SK-N-SH (cell line): ENCODE results near the gene ZNF569. TPM values are rescaled to one million over a fixed set of nuclear protein-coding genes. Genes with fewer than 3 reads are reported as not detected.

Experiments
- CTCF ChIA-PET: fragments of 300-600, 350-600 bp; formaldehyde crosslinking; extraction: SDS; loops from one replicate; lab custom pipeline; 2021; lab: Yijun Ruan, JAX
- POLR2A ChIA-PET: fragments of 350-600 bp; sonication (Branson Sonifier 250); formaldehyde crosslinking; extraction: SDS; loops from one replicate; lab custom pipeline; 2020; ENCODE audit warnings: antibody characterized with exemption, inconsistent platforms; lab: Yijun Ruan, JAX
- DNase-seq: peaks from one replicate; pipeline ENCODE4 v3.0.0; 2012
- H2AFZ ChIP-seq: fragments of 200-600 bp; sonication (generic); 2 replicates; pipeline ENCODE4 v1.8.1; 2016; ENCODE audit warnings: antibody characterized with exemption, mild to moderate bottlenecking, low read depth
- H3F3A ChIP-seq: fragments of 200-600 bp; sonication (generic); replicated peaks from 2 replicates; pipeline ENCODE3; 2016; ENCODE audit warnings: antibody characterized with exemption, mild to moderate bottlenecking; ENCODE audit not compliant: insufficient read depth
- H3K27ac ChIP-seq, 2 experiments: fragments of 200-500 bp in 1 of 2; fragments of 200-600 bp in 1 of 2; sonication (Bioruptor generic) in 1 of 2; sonication (generic), shearing (Covaris generic) in 1 of 2; 2 replicates each; pipeline versions ENCODE4 v1.5.1 to v1.6.1; 2014 to 2016; ENCODE audit warnings: low read depth in 2 of 2, inconsistent platforms in 1 of 2, low read length in 1 of 2, mild to moderate bottlenecking in 1 of 2, mixed read lengths in 1 of 2
- H3K27me3 ChIP-seq: fragments of 200-600 bp; sonication (generic), shearing (Covaris generic); 2 replicates; pipeline ENCODE4 v1.6.1; 2016; ENCODE audit warnings: mixed run types; ENCODE audit not compliant: insufficient read depth
- H3K36me3 ChIP-seq, 2 experiments: fragments of 200-500 bp in 1 of 2; fragments of 200-600 bp in 1 of 2; sonication (Bioruptor generic) in 1 of 2; sonication (generic) in 1 of 2; replicated peaks in 1 of 2; 2 replicates each; pipeline versions ENCODE3 to v1.5.1; 2014 to 2016; ENCODE audit warnings: low read length in 1 of 2, mild to moderate bottlenecking in 1 of 2; ENCODE audit not compliant: insufficient read depth in 2 of 2, control insufficient read depth in 1 of 2
- H3K4me1 ChIP-seq, 2 experiments: fragments of 200-500 bp in 1 of 2; fragments of 200-600 bp in 1 of 2; sonication (Bioruptor generic) in 1 of 2; sonication (generic), shearing (Covaris generic) in 1 of 2; 2 replicates each; pipeline versions ENCODE4 v1.5.1 to v1.6.1; 2014 to 2016; ENCODE audit warnings: low read depth in 1 of 2, low read length in 1 of 2, mixed run types in 1 of 2; ENCODE audit not compliant: insufficient read depth in 2 of 2, control insufficient read depth in 1 of 2
- H3K4me2 ChIP-seq: fragments of 200-600 bp; sonication (generic), shearing (Covaris generic); 2 replicates; pipeline ENCODE4 v1.6.1; 2017; ENCODE audit warnings: mixed run types
- H3K4me3 ChIP-seq, 2 experiments: fragments of 200-500 bp in 1 of 2; fragments of 200-600 bp in 1 of 2; sonication (Bioruptor generic) in 1 of 2; sonication (generic), shearing (Covaris generic) in 1 of 2; 2 replicates each; pipeline versions ENCODE4 v1.5.1 to v1.8.1; 2014 to 2016; ENCODE audit warnings: low read depth in 2 of 2, inconsistent platforms in 1 of 2, low read length in 1 of 2, mild to moderate bottlenecking in 1 of 2, mixed read lengths in 1 of 2, moderate library complexity in 1 of 2
- H3K79me2 ChIP-seq: fragments of 200-600 bp; sonication (generic); 2 replicates; pipeline ENCODE4 v1.8.1; 2017; ENCODE audit warnings: mild to moderate bottlenecking; ENCODE audit not compliant: insufficient read depth
- H3K9ac ChIP-seq: fragments of 200-600 bp; sonication (generic); 2 replicates; pipeline ENCODE4 v1.6.1; 2017; ENCODE audit warnings: mixed run types
- H3K9me2 ChIP-seq: fragments of 200-600 bp; sonication (generic); 2 replicates; pipeline ENCODE4 v1.6.1; 2017; ENCODE audit warnings: mixed run types
- H3K9me3 ChIP-seq: fragments of 200-600 bp; sonication (generic); 2 replicates; pipeline ENCODE4 v1.6.1; 2017; ENCODE audit warnings: mixed run types, mild to moderate bottlenecking, moderate library complexity
- H4K20me1 ChIP-seq: fragments of 200-600 bp; sonication (generic); 2 replicates; pipeline ENCODE4 v1.6.1; 2017; ENCODE audit warnings: mild to moderate bottlenecking, mixed run types; ENCODE audit not compliant: insufficient read depth
- CHD2 ChIP-seq: fragments of 150-350 bp; IDR thresholded peaks from 2 replicates; pipeline ENCODE4 v1.6.1; 2018; ENCODE audit warnings: low read length; ENCODE audit not compliant: partially characterized antibody
- ELF1 ChIP-seq: IDR thresholded peaks from 2 replicates; pipeline ENCODE4 v1.4.0; 2012
- EP300 ChIP-seq, 2 experiments: IDR thresholded peaks; 2 replicates each; pipeline versions ENCODE4 v1.4.0 to v1.6.1; 2012; ENCODE audit warnings: borderline replicate concordance in 1 of 2, low read depth in 1 of 2, low read length in 1 of 2
- FOSL2 ChIP-seq: IDR thresholded peaks from 2 replicates; pipeline ENCODE4 v1.4.0; 2012; ENCODE audit warnings: low read depth, mild to moderate bottlenecking, moderate library complexity, borderline replicate concordance
- FOXJ3 ChIP-seq: sonication (generic); formaldehyde crosslinking; IDR thresholded peaks from 2 replicates; pipeline ENCODE4 v1.5.1; 2020; ENCODE audit warnings: mild to moderate bottlenecking, missing genetic modification reagents
- FOXM1 ChIP-seq: IDR thresholded peaks from 2 replicates; pipeline ENCODE4 v1.4.0; 2012; ENCODE audit warnings: low read depth, mild to moderate bottlenecking
- GABPA ChIP-seq: IDR thresholded peaks from 2 replicates; pipeline ENCODE4 v1.4.0; 2012; ENCODE audit warnings: low read depth, mild to moderate bottlenecking
- GATA2 ChIP-seq: sonication (generic); formaldehyde crosslinking; IDR thresholded peaks from 2 replicates; pipeline ENCODE4 v1.5.0; 2020; ENCODE audit warnings: mild to moderate bottlenecking, missing genetic modification reagents
- JUND ChIP-seq: IDR thresholded peaks from 2 replicates; pipeline ENCODE4 v1.4.0; 2012
- MEF2A ChIP-seq: IDR thresholded peaks from 2 replicates; pipeline ENCODE4 v1.4.0; 2012; ENCODE audit warnings: low read depth, borderline replicate concordance
- MXI1 ChIP-seq: IDR thresholded peaks from 2 replicates; pipeline ENCODE4 v1.6.1; 2012; ENCODE audit warnings: mild to moderate bottlenecking, low read depth, low read length, improper control_type of control experiment
- NFIC ChIP-seq: IDR thresholded peaks from 2 replicates; pipeline ENCODE4 v1.4.0; 2012; ENCODE audit warnings: borderline replicate concordance
- NRF1 ChIP-seq: IDR thresholded peaks from 2 replicates; pipeline ENCODE4 v1.6.1; 2012; ENCODE audit warnings: low read depth, mild to moderate bottlenecking, low read length
- PBX3 ChIP-seq: IDR thresholded peaks from 2 replicates; pipeline ENCODE4; 2012
- POLR2AphosphoS5 ChIP-seq: IDR thresholded peaks from 2 replicates; pipeline ENCODE4 v1.6.1; 2012; ENCODE audit warnings: low read depth, low read length
- RFX5 ChIP-seq: IDR thresholded peaks from 2 replicates; pipeline ENCODE4 v1.6.1; 2012; ENCODE audit warnings: mild to moderate bottlenecking, improper control_type of control experiment, low read length
- RXRA ChIP-seq: IDR thresholded peaks from 2 replicates; pipeline ENCODE4 v1.4.0; 2012; ENCODE audit warnings: low read depth, mild to moderate bottlenecking, borderline replicate concordance
- SMC3 ChIP-seq: IDR thresholded peaks from 2 replicates; pipeline ENCODE4 v1.6.1; 2012; ENCODE audit warnings: low read depth, low read length, improper control_type of control experiment
- TAF1 ChIP-seq: IDR thresholded peaks from 2 replicates; pipeline ENCODE4 v1.6.1; 2012; ENCODE audit warnings: low read depth, mild to moderate bottlenecking, low read length, moderate library complexity, borderline replicate concordance
- TCF12 ChIP-seq: IDR thresholded peaks from 2 replicates; pipeline ENCODE4 v1.4.0; 2012
- TEAD4 ChIP-seq: IDR thresholded peaks from 2 replicates; pipeline ENCODE4 v1.4.0; 2012; ENCODE audit warnings: mild to moderate bottlenecking, borderline replicate concordance; ENCODE audit not compliant: insufficient read depth
- YY1 ChIP-seq: IDR thresholded peaks from 2 replicates; pipeline ENCODE4 v1.4.0; 2012; ENCODE audit warnings: low read depth, mild to moderate bottlenecking
- ZBTB33 ChIP-seq: IDR thresholded peaks from 2 replicates; pipeline ENCODE4 v1.4.0; 2012; ENCODE audit warnings: low read depth, borderline replicate concordance
- WGBS: methylation state at CpG from one replicate; pipeline ENCODE4 v1.1.6; 2017; ENCODE audit warnings: low lambda C conversion rate; 5-methylcytosine and 5-hydroxymethylcytosine counted together
- polyA plus RNA-seq, 3 experiments: library from polyadenylated mRNA; depleted of rRNA; stranded (reverse); fragments of >200 nt; gene quantifications; 2 replicates each; pipeline ENCODE4 v1.2.3, GENCODE V29; 2012
- TF ChIP-seq, protein P1 (sequence below): fragments of 150-350 bp; IDR thresholded peaks from 2 replicates; pipeline ENCODE4 v1.6.1; 2016; ENCODE audit warnings: mild to moderate bottlenecking, low read depth, low read length
- TF ChIP-seq, protein P2 (sequence below): fragments of 200-600 bp; sonication (generic); IDR thresholded peaks from 2 replicates; pipeline ENCODE4 v1.6.1; 2017; ENCODE audit warnings: antibody characterized with exemption, mild to moderate bottlenecking, moderate library complexity

Gene ZNF569
- polyA plus RNA-seq, 1 of the 3 experiments (the other 2 are of a cell fraction): 2.0 TPM

GRCh38 chr19:37468961-37469777 lies 1.9 kb upstream of the ZNF569 start, which contains the start of gene ZNF570:
TSS of gene ZNF570 (plus strand) at chr19:37469356. CDS start at chr19:37470355, 999 bp downstream.
- DNase-seq: peak; percentile 85
- H3K4me1 ChIP-seq: peaks cover 0 to 9% of the 10 kb centered on the region in 2 experiments; a peak in 2 of 4 replicates
- peak within 1 kb of the TSS; percentile 91 for H3K4me3 ChIP-seq
- H3F3A ChIP-seq: peaks cover 10% of the 10 kb centered on the region
- H3K36me3 ChIP-seq: peaks cover 10 to 34% of the 10 kb centered on the region in 2 experiments
- peak within 1 kb of the TSS; percentile 82 for H3K4me2 ChIP-seq
- CTCF ChIA-PET: interaction anchor here (1.1 to 1.9 kb wide), 2 partner anchors 37 to 83 kb away, joined by 4 to 7 read pairs; partner anchors contain the start of gene ZNF793
- H3K9me3 ChIP-seq: peaks cover 4% of the 10 kb centered on the region; the same call in 1 of the 2 replicates
- H4K20me1 ChIP-seq: no peaks in the 10 kb centered on the region
- peak within 1 kb of the TSS; percentile 81 to 93 for H3K27ac ChIP-seq
- H3K27me3 ChIP-seq: no peaks in the 10 kb centered on the region
- 2% methylated on average over 36 of the region's 63 CpGs for WGBS
- peak within 1 kb of the TSS; percentile 73 for H3K9ac ChIP-seq
- peaks cover 30% of the 10 kb centered on the region for H3K79me2 ChIP-seq
- POLR2A ChIA-PET: interaction anchor here (0.7 to 1.8 kb wide), 3 partner anchors 9 to 391 kb away, joined by 3 to 18 read pairs (median 4); partner anchors contain the start of genes ZNF420 and ZNF793
- H3K9me2 ChIP-seq: no peaks in the 10 kb centered on the region
- H2AFZ ChIP-seq: peak within 1 kb of the TSS; percentile 98
- no peak for TF ChIP-seq RFX5
- TF ChIP-seq EP300 (IDR thresholded peaks at IDR 0.05; ENCODE audit: borderline replicate concordance in 1 of 2, low read depth in 1 of 2, low read length in 1 of 2): no peak; a peak in 1 of 4 replicates
- TF ChIP-seq FOXM1: no peak
- TF ChIP-seq NRF1: peak; percentile 55
- TF ChIP-seq TAF1: peak; percentile 59
- peak; percentile 86 for TF ChIP-seq MXI1
- TF ChIP-seq CHD2: peak; percentile 77
- TF ChIP-seq RXRA: no peak
- no peak for TF ChIP-seq JUND
- peak; percentile 48; the same call in 1 of the 2 replicates for TF ChIP-seq ELF1
- peak; percentile 16; the same call in 1 of the 2 replicates for TF ChIP-seq GATA2
- no peak for TF ChIP-seq SMC3
- peak; percentile 13; the same call in 1 of the 2 replicates for TF ChIP-seq NFIC
- TF ChIP-seq, protein P1, sequence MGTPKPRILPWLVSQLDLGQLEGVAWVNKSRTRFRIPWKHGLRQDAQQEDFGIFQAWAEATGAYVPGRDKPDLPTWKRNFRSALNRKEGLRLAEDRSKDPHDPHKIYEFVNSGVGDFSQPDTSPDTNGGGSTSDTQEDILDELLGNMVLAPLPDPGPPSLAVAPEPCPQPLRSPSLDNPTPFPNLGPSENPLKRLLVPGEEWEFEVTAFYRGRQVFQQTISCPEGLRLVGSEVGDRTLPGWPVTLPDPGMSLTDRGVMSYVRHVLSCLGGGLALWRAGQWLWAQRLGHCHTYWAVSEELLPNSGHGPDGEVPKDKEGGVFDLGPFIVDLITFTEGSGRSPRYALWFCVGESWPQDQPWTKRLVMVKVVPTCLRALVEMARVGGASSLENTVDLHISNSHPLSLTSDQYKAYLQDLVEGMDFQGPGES: no peak
- TF ChIP-seq, protein P2, sequence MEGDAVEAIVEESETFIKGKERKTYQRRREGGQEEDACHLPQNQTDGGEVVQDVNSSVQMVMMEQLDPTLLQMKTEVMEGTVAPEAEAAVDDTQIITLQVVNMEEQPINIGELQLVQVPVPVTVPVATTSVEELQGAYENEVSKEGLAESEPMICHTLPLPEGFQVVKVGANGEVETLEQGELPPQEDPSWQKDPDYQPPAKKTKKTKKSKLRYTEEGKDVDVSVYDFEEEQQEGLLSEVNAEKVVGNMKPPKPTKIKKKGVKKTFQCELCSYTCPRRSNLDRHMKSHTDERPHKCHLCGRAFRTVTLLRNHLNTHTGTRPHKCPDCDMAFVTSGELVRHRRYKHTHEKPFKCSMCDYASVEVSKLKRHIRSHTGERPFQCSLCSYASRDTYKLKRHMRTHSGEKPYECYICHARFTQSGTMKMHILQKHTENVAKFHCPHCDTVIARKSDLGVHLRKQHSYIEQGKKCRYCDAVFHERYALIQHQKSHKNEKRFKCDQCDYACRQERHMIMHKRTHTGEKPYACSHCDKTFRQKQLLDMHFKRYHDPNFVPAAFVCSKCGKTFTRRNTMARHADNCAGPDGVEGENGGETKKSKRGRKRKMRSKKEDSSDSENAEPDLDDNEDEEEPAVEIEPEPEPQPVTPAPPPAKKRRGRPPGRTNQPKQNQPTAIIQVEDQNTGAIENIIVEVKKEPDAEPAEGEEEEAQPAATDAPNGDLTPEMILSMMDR: no peak
- no peak for TF ChIP-seq MEF2A
- no peak for TF ChIP-seq PBX3
- no peak for TF ChIP-seq FOSL2
- peak; percentile 78 for TF ChIP-seq GABPA
- TF ChIP-seq TCF12: no peak
- no peak for TF ChIP-seq FOXJ3 (CRISPR knock-in tag)
- TF ChIP-seq ZBTB33: no peak
- TF ChIP-seq POLR2AphosphoS5: peak; percentile 77; the same call in 1 of the 2 replicates
- no peak for TF ChIP-seq YY1
- no peak for TF ChIP-seq TEAD4
